ENCODE results near the gene TRAF2.
A peak's percentile ranks its signal among the peaks of the same experiment; 100 is the strongest.
"Not testable (repeated sequence)": the region's sequence is repeated elsewhere in the genome, so short reads cannot be mapped to it uniquely, and the experiment has no call there.

The TRAF2 gene

DNA sequence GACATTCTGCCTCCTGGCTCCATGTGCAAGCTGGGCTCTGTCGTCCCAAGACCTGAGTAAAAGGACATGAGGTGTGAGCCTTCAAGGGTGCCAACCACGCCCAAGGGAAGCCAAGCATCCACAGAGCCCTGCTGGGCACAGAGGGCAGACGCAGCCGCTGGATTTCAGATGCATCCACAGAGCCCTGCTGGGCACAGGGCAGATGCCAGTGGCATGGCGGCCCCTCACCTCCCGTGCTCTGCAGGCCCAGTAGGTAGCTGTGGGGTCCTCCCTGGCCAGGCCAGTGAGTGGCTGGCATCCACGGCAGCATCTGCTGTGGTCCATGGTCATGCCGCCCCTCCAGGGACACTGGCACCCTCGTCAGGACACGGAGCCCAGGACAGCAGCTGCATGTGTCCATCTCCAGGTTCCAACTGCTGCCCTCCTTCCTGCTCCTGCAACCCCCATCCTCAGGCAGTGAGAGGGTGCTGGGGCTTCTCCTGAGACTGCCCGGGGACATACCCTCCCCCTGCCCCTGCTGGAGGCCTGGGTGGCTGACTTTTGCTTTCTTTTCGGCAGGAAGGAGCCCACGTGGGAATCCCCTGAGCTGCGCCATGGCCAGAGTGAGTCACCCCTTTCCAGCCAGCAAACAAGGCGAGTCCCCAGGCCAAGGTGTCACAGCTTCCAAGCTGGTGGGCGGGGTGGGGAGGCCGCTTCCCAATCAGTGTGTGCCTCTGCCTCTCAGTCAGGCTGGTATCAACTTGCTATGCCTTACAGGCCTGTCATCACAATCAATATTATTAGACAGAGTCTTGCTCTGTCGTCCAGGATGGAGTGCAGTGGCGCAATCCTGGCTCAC lies 4.0 kb upstream of the TRAF2 start:
- peak; percentile 97 for DNase-seq

DNA sequence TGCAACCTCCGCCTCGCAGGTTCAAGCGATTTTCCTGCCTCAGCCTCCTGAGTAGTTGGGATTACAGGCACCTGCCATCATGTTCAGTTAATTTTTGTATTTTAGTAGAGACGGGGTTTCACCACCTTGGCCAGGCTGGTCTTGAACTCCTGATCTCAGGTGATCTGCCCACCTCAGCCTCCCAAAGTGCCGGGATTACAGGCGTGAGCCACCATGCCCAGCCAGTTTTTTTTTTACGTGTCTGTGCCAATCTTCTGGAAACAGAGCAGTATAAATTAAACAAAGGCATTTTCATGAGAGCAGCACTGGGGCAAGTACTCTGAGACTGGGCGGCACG lies 3.4 kb upstream of the TRAF2 start:
- not testable (repeated sequence) for DNase-seq

DNA sequence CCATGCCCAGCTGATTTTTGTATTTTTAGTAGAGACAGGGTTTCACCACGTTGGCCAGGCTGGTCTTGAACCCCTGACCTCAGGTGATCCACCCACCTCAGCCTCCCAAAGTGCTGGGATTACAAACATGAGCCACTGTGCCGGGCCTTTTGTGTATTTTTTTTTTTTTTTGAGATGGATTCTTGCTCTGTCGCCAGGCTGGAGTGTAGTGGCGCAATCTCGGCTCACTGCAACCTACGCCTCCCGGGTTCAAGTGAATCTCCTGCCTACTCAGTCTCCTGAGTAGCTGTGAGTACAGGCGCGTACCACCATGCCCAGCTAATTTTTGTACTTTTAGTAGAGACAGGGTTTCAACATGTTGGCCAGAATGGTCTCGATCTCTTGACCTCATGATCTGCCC lies 2.6 kb upstream of the TRAF2 start:
- DNase-seq, result not testable (repeated sequence)

DNA sequence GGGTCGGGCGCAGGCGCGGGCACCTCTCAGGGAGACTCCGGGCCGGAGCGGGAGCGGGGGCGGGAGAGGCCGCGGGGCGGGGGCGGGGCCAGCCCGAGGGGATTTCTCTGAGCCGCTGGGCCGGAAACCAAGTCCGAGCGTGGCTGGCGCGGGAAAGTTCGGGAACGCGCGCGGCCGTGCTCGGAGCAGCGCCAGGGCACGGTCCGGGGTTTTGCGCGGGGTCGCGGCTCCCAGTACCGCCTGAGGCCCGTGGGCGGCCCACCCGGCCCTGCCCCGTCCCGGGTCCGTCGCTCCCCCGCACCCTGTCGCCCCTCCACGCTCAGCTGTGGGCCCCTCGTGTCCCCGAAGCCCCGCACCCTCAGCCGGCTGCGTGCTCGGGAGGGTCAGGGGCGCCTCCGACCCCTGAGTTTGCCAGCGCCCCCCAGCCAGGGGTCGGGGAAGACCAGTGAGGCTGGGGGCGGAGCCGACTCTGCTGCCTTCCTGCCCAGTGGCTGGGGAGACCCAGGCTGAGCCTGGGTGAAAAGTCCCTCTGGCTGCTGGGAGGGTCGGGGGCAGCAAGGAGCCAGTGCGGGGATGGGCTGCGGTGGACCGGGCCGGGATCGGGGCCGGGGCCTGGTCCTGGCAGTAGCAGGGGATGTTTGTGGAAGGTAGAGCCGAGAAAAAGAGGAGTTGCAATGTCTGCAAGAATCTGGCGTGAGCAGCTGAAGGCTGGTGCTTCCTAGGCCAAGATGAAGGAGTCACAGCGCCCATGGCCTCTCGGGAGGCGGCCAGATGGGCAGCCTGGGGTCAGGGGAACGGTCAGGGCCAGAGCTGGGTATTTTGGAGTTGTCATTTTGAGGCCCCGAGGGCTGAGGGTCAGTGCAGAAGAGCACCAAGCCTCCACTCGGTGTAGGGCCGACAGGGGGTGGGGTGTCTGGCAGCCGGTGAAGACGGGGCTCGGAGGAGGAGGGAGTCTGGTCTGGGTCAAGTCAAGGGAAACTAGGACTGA lies 588 bp downstream of the TRAF2 start:
- peak; percentile 74 for DNase-seq

DNA sequence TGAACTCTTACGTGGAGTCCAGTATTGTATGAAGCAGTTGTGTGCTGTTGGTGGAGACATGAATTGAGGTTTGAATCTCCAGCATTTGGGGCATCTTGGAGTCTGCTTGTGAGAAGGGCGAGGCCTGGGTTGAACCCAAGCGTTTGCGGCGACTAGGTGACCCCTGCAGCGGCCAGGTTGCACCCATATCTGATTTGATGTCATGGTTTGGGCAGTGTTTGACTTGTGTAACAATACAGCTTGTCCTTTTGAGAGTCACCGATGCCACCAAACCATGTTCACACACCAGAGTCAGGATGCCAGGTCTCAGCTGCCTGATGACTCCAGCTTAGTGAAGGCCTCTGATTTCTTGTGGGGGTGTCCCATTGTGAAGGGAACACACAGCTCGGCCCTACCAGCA lies 2.1 kb downstream of the TRAF2 start:
- DNase-seq, result no peak

DNA sequence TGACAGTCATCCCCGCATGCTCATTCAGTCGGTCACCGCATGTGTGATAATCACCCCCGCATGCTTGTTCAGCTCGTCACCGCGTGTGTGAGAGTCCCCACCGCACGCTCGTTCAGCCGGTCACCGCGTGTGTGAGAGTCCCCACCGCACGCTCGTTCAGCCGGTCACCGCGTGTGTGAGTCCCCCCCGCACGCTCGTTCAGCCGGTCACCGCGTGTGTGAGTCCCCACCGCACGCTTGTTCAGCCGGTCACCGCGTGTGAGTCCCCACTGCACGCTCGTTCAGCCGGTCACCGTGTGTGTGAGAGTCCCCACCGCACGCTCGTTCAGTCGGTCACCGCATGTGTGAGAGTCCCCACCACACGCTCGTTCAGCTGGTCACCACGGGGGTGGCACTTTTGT lies 3.5 kb downstream of the TRAF2 start:
- DNase-seq, result no peak

DNA sequence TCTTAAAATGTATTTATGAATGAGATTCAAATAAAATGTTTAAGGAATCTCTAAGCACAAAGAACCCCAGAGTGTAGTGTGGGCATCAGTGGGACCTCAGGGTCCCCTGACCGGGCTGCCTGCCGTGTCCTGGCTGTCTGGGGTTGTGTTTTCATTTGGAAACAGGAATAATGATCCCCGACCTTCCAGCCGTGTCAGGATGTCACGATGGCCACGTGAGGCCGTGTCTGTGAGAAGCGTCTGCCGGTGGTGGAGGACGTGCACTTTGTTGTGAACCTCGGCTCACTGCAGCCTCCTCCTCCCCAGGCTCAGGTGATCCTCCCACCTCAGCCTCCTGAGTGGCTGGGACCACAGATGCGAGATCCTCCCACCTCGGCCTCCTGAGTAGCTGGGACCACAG lies 4.3 kb downstream of the TRAF2 start:
- no peak for DNase-seq

DNA sequence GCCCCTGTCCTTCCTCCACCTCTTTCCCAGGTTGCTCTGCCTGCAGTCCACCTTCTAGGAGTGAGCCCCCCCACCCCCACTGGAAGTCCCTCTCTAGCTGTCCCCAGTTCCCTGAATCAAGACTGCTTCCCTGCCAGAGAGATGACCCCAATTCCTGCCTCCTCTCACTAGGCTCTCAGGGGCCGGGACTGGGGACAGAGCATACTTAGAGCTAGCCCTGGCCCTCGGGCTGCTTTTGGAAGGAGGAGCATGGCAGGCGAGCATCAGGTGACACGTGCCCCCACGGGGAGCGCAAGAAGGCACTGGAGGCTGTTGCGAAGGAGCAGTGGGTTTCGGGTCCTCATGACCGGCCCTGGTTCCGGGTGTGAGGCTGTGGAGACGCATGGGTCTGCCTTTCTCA lies 9.7 kb downstream of the TRAF2 start:
- DNase-seq, result no peak

DNA sequence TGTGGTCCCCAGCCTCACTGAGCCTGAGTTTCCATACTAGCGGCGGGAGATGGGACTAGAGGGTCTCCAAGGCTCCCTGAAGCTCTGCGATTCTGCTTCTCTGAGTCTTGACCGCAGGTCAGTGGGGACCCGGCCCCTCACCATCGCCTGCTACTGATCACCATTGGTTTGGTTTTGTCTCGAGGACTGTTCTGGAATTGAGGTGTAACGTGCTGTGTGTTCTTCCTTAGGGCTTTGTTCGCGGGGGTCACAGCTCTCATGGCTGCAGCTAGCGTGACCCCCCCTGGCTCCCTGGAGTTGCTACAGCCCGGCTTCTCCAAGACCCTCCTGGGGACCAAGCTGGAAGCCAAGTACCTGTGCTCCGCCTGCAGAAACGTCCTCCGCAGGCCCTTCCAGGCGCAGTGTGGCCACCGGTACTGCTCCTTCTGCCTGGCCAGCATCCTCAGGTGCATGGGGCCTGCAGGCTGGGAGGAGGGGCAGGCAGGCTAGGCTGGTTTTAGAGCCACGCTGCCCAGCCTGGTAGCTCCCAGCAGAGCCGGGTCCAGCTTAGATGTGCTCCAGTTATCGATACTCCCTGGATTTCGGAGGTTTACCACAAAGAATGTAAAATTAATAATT lies 12.3 kb downstream of the TRAF2 start:
- DNase-seq, result no peak

DNA sequence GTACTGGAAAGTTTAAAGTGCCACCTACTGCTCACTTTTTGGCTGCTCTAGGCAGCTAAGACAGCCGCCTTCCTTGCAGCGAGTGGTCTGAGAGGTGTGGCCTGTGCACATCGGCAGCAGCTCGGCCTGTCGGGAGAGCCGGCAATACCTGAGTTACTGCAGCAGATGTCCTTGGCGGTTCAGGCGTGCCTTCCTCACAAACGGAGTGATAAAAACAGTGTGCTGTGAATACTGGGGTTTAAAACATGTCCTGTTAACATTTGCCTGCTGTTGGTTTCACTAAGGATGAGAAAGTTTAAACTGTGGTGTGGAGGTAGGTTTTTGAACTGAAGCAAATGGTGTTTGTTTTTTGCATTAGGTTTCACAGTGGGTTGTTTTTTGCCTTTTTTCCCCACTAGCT lies 12.9 kb downstream of the TRAF2 start:
- no peak for DNase-seq

DNA sequence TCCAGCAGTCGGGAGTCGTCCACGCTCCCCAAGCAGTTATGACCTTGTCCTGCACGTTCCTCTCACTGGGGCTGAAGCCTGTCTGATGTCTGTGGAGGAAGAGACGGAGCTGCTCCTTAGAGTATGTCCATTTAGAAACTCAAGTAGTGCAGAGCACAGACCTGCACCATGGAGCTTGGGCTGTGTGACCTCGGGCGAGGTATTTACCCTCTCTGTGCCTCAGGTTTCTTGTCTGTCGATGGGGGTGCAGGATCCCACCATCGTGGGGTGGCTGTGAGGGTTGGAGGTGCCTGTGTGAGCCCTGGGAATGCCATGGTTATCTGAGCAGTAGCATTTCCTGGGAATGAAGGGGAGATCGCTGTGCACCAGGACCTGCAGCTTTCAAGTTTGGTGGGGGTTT lies 14.2 kb downstream of the TRAF2 start:
- DNase-seq, result no peak

DNA sequence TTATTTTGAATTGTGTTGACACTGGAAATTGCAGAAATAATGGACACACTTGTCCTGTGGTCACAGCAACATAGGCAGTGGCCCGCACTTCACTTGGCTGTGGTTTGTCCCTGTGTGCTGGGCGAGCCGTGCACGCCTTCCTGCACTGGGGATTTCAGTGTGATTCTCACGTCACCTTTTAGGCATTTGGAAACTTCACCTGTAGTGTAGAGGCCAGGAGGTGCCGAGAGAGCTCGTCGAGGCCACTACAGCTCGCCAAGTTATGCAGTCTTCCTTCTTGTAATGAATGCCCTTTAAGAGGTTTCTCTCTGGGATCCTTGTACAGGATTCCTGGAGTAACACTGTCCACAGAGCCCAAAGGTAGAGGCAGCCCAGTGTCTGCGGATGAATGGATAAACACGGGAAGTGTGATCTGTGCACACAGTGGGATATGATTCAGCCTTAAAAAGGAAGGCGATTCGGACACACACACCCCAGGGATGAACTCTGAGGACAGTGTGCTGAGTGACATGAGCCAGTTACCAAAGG lies 14.7 kb downstream of the TRAF2 start:
- DNase-seq, result no peak

DNA sequence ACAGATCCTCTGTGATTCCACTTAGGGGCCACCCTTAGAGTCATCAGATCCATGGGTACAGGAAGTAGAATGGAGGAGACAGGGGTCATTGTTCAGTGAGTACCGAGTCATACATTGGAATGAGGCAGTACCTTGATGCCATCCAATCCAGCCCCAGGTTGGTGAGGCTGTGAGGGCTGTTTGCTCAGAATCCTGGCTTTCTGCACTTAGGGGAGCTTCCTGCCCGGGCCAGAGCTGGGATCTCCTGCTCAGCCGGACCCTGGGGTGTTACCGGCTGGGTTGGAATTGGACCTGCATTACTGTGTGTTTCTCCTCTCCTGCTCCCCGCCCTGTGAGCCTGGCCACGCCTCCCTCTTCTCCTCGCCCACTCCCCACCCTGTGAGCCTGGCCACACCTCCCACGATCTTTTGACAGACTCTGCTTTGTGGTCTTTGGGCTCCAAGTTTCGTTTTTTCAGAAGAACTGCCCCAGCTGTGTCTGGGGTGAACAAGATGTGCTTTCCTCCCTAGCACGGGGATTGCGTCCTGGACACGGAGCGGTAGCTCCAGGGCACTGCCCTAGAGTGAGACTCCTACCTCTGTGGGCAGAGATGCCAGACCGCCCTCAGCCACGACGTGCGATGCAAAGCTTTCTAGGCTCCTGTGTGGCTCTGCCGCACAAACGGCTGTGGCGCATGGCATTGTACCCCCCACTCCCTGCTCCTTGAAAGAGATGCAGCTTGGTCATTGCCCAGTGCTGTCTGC lies 15.4 kb downstream of the TRAF2 start:
- peak; percentile 65 for DNase-seq

DNA sequence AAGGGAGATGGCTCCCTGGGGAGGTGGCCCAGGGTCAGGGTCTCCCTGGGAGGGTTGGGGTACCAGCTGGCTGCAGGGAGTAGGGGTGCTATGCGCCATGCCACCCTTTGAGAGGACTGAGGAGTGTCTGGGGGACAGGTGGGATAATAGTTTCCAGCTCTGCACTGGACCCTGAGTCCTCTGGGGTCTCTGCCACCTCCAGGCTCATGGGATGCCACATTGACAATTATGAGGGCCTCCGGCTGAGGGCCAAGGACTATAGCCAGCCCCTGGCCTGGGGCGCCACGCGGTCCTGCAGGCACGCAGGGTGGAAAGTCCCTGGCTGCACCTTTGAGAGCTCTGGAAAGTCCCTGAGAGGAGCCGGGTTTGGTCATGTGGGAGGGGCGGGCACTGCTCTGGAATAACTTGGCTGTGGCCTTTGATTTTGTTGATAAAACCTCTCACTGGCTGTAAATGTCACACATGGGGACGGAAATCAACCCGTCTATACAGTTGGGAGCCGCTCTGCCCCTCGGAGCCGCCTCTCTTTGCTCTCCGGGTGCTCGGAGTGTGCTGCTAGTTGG lies 16.0 kb downstream of the TRAF2 start:
- peak; percentile 62 for DNase-seq

DNA sequence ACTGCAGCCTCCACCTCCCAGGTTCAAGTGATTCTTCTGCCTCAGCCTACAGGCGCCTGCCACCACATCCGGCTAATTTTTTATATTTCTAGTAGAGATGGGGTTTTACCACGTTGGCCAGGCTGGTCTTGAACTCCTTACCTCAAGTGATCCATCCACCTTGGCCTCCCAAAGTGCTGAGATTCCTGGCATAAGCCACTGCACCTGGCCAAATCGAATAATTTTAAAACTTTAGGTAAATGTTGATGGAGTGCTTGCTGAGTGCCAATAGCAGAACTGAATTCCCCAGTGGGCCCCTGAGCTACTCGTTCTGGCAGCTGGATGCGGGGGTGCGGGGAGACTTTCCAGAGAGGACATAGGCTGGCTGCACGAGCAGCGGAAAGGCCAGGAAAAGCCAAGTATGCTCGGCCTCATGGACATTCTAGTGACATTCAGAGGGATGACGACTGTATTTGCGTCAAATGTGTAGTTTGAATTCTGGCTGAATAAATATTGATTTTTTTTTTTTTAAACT lies 16.8 kb downstream of the TRAF2 start:
- no peak for DNase-seq

DNA sequence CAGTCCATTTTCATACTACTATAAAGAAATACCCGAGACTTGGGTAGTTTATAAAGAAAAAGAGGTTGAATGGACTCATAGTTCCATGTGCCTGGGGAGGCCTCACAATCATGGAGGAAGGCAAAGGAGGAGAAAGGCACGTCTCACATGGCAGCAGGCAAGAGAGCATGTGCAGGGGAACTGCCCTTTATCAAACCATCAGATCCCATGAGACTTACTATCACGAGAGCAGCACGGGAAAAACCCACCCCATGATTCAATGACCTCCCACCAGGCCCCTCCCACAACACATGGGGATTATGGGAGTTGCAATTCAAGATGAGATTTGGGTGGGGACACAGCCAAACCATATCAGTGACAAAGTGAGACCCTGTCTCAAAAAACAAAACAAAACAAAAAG lies 19.9 kb downstream of the TRAF2 start:
- DNase-seq, result no peak

DNA sequence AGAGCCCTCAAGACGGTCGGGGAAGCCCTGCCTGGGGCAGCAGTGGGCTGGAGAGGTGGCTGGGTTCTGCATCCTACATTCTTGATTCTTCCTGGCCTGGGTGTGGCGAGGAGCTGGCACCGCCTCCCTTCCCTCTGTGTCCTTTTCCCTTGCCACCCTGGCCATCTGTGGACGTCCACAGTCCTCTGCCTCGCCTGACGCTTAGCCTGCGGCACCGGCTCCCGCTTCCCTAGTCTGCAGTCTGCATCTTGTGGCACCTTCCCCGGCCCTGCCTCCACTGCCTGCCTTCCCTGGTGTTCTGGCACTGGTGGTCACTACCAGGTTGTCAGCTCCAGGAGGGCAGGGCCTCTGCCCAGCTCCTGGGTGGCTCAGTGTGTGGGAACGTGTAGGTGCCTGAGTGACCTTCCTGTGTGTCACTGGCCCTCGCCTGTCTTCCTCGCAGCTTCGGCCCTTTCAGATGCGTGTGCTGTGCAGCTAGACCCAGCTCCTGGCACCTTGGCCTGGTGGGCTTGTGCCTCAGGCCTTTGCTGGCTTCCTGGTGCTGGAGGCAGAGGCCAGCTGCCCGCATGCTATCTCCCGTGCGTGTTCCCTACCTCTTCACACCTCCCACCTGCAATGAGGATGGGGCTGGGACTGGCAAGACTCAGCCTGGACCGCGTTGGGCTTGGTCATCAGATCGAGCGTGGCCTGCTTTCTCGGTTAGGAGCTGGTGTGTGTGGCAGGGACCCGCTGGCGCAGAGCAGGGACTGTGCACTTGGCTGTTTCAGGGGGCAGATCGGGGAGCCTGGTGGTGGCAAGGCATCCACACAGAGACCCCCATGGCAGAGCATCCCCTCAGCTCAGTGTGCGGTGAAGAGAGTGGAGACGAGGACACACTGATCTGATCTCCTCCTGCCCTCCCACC lies 20.9 kb downstream of the TRAF2 start:
- DNase-seq, result no peak

DNA sequence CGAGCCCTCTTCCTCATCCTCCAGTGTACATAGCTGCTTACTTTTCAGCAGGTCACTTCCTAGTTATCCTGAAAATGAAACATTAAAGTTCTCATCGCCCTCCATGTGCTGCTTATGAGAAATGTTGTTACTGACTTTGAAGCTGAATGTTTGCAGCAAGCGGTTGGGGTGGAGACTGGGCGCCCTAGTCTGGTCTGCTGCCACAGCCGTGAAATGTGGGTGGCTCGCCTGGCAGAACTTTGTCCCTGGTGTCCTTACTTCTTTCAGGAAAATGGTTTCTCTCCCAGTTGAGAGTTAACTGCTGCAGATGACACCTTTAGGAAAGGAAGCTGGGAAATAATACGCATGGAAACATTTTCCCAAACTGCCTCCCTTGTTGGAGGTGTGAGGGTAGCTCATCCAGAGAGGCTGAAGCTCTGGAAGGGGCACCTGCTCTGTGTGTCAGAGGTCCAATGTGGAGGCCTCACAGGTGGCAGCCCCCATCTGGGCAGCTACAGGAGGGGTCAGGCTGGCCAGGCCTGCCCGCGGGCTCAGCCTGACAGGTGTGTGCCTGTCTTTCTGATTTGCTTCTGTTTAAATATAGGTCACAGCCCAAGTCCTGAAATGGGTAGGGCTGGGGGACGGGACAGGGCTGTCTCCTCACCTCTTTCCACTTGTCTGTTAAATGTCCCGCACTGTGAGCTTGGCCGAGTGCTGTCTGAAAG lies 24.0 kb downstream of the TRAF2 start:
- no peak for DNase-seq

DNA sequence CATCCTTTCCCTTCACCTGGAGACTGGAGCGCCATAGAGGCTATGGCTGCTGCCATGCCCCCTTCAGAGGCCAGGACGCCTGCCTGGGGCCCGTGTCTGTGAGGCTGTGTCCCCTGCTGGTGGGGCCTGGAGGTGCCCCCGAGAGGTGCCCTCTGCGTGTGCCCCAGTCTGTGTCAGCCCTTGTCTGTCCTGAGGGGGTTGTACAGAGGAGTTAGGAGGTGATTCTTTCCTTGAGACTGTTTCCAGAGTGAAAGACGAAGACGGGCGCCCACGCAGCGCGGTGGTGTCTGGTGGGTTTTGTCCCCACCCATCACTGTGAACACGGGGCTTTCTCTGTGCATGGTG lies 24.6 kb downstream of the TRAF2 start:
- no peak for DNase-seq

DNA sequence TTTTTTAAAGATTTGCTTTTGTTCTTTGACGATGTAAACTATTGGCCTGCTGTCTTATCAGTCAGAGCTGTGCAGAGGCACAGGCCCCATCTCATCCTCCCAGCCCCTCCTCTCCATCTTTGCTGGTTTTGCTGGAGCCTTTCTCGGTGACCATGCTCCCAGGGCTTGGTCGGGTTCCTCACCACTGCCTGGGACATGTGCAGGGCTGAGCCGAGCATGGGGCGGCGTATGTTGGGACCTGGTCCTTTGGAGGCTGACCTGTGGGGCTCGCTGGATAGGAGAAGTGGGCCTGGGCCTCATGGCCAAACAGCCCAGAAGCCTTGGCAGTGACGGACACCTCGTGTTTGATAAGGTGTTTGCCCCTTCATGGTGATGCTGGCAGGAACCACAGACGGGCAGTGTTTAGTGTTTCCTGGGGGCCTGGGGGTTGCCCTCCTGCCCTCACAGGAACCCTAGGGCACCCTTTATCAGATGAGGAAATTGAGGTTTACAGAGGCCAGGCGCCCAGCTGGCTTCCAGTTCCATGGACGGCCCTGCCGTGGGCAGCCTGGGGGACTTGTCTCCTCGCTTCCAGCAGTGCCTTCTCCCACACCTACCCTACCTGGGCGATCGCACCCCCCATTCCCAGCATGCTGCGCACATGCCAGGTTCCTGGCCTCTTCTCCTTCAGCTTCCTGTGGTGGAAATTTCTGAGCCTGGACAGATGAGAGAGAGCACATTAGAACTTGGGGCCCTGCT lies 27.6 kb downstream of the TRAF2 start:
- DNase-seq, result no peak

Data from suppressor macrophage treated with lipopolysaccharide for 4 hours (primary cell).